Right lobe of liver (tissue), 4 donors: ENCODE measurements around the gene DRC7.

Experiments used
- POLR2A ChIP-seq: fragments of 450-650 bp; IDR thresholded peaks from one replicate; pipeline ENCODE4 v1.6.1; 2017; ENCODE audit warnings: antibody characterized with exemption, mild to moderate bottlenecking
- TF ChIP-seq, protein P1 (sequence below), 4 donors: fragments of 200-600 bp in 3 of 4; fragments of 450-650 bp in 1 of 4; IDR thresholded peaks; one replicate each; pipeline versions ENCODE4 v1.5.1 to v1.8.0; 2016 to 2022; ENCODE audit warnings: antibody characterized with exemption in 4 of 4, mild to moderate bottlenecking in 2 of 4
- donor health status: DM: no; HTN: no; CAD: no.
- donor health status: DM: no; HTN: no; CAD: no.
- donor health status: DM: no; HTN: yes; CAD: no.

DNA sequence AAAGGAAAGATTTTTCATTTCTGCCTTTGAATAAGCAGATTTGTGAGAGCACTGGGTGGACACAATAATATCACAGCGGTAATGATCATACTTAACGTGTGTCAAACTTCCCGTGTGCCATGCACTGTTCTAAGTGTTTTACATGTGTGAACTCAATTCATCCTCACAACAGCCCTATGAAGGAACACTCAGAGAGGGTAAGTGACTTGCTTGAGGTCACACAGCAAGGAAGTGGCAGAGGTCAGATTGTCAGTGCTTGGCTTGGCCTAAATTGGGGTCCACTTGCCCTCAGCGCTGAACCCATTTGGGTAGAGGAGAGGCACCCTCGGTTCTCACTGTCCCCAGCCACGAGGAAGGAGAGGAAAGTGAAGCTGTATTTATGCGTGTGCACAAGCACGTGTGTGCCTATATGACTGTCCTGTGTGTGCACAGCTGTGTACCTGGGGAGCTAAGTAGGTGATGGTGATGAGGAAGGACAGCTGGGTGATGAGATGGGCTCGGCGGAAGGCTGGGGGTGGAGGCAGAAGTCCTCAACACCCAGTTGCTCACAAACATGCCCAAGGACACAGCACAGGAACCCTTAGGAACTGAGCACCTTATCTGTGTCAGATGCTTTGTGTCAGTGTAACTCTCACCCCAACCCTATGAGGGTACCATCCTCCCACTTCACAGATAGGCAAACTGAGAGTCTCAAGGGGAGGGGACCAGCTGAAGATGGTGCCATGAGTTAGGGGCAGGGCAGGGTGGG lies 36.3 kb upstream of the DRC7 start:
- TF ChIP-seq, protein P1, sequence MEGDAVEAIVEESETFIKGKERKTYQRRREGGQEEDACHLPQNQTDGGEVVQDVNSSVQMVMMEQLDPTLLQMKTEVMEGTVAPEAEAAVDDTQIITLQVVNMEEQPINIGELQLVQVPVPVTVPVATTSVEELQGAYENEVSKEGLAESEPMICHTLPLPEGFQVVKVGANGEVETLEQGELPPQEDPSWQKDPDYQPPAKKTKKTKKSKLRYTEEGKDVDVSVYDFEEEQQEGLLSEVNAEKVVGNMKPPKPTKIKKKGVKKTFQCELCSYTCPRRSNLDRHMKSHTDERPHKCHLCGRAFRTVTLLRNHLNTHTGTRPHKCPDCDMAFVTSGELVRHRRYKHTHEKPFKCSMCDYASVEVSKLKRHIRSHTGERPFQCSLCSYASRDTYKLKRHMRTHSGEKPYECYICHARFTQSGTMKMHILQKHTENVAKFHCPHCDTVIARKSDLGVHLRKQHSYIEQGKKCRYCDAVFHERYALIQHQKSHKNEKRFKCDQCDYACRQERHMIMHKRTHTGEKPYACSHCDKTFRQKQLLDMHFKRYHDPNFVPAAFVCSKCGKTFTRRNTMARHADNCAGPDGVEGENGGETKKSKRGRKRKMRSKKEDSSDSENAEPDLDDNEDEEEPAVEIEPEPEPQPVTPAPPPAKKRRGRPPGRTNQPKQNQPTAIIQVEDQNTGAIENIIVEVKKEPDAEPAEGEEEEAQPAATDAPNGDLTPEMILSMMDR (IDR thresholded peaks at IDR 0.05), result no peak
- no peak for TF ChIP-seq POLR2A
